Neuronal stem cell (in vitro differentiated cells): ENCODE results near the gene S100A10.
A peak's percentile ranks its signal among the peaks of the same experiment; 100 is the strongest.

Experiments
- DNase-seq: peaks from one replicate; pipeline ENCODE4 v3.0.0-alpha.2; 2013; ENCODE audit warnings: low spot score
- H2AFZ ChIP-seq: one replicate; pipeline ENCODE4 v1.6.1; 2013; ENCODE audit warnings: mild to moderate bottlenecking, low read length, inconsistent platforms
- H2AK5ac ChIP-seq: 2 replicates; pipeline ENCODE4 v1.6.1; 2013; ENCODE audit warnings: low read depth, mild to moderate bottlenecking, inconsistent platforms, low read length, moderate library complexity, mixed read lengths
- H2BK120ac ChIP-seq: 2 replicates; pipeline ENCODE4 v1.6.1; 2013; ENCODE audit warnings: low read depth, mild to moderate bottlenecking, inconsistent platforms, low read length, moderate library complexity, mixed read lengths
- H2BK12ac ChIP-seq: one replicate; pipeline ENCODE4 v1.6.1; 2013; ENCODE audit warnings: low read length, inconsistent platforms
- H2BK15ac ChIP-seq: 2 replicates; pipeline ENCODE4 v1.6.1; 2013; ENCODE audit warnings: mild to moderate bottlenecking, low read length, inconsistent platforms, mixed read lengths
- H2BK5ac ChIP-seq: one replicate; pipeline ENCODE4 v1.6.1; 2013; ENCODE audit warnings: inconsistent platforms, mild to moderate bottlenecking, low read length, moderate library complexity
- H3K14ac ChIP-seq: one replicate; pipeline ENCODE4 v1.6.1; 2013; ENCODE audit warnings: low read length, inconsistent platforms
- H3K18ac ChIP-seq: 2 replicates; pipeline ENCODE4 v1.6.1; 2013; ENCODE audit warnings: low read length, inconsistent platforms
- H3K23ac ChIP-seq: 2 replicates; pipeline ENCODE4 v1.6.1; 2013; ENCODE audit warnings: low read depth, mild to moderate bottlenecking, mixed read lengths, low read length, inconsistent platforms; ENCODE audit not compliant: poor library complexity
- H3K27ac ChIP-seq: replicated peaks from 3 replicates; pipeline ENCODE4 v1.5.1; 2013; ENCODE audit warnings: low read length, inconsistent platforms
- H3K27me3 ChIP-seq, 3 experiments: 2 replicates each; pipeline ENCODE4 v1.6.1; 2013; ENCODE audit warnings: low read length in 3 of 3, mild to moderate bottlenecking in 2 of 3, inconsistent platforms in 1 of 3, low read depth in 1 of 3, mixed read lengths in 1 of 3, moderate library complexity in 1 of 3; ENCODE audit not compliant: control insufficient read depth in 3 of 3, insufficient read depth in 3 of 3
- H3K36me3 ChIP-seq, 2 donors: replicated peaks in 1 of 2; 2 replicates each; pipeline ENCODE4 v1.6.1; 2013; ENCODE audit warnings: low read length in 2 of 2; ENCODE audit not compliant: control insufficient read depth in 2 of 2, insufficient read depth in 2 of 2
- H3K4ac ChIP-seq: 2 replicates; pipeline ENCODE4 v1.6.1; 2013; ENCODE audit warnings: inconsistent platforms, mild to moderate bottlenecking, low read length, moderate library complexity
- H3K4me1 ChIP-seq, 2 donors: 1 replicate in 1 of 2; 2 replicates in 1 of 2; pipeline ENCODE4 v1.6.1; 2013; ENCODE audit warnings: low read length in 2 of 2, low read depth in 1 of 2; ENCODE audit not compliant: control insufficient read depth in 2 of 2, insufficient read depth in 1 of 2
- H3K4me2 ChIP-seq: one replicate; pipeline ENCODE4 v1.6.1; 2013; ENCODE audit warnings: mild to moderate bottlenecking, low read length, inconsistent platforms; ENCODE audit not compliant: insufficient read depth, poor library complexity, severe bottlenecking
- H3K4me3 ChIP-seq, 2 donors: 2 replicates each; pipeline ENCODE4 v1.5.1; 2013; ENCODE audit warnings: low read length in 2 of 2, mild to moderate bottlenecking in 2 of 2, inconsistent platforms in 1 of 2, moderate library complexity in 1 of 2
- H3K79me1 ChIP-seq: one replicate; pipeline ENCODE4 v1.6.1; 2013; ENCODE audit warnings: low read depth, mild to moderate bottlenecking, inconsistent platforms, low read length, moderate library complexity
- H3K9ac ChIP-seq: one replicate; pipeline ENCODE4 v1.6.1; 2013; ENCODE audit warnings: mild to moderate bottlenecking, low read depth, low read length, inconsistent platforms; ENCODE audit not compliant: poor library complexity
- H3K9me3 ChIP-seq, 2 donors: replicated peaks in 1 of 2; 2 replicates each; pipeline versions ENCODE3 to v1.6.1; 2013; ENCODE audit warnings: low read length in 2 of 2, mild to moderate bottlenecking in 2 of 2, inconsistent platforms in 1 of 2, low read depth in 1 of 2, mixed read lengths in 1 of 2, moderate library complexity in 1 of 2; ENCODE audit not compliant: control insufficient read depth in 2 of 2, insufficient read depth in 1 of 2
- H4K8ac ChIP-seq: one replicate; pipeline ENCODE4 v1.6.1; 2013; ENCODE audit warnings: low read depth, mild to moderate bottlenecking, inconsistent platforms, low read length, moderate library complexity
- H4K91ac ChIP-seq: one replicate; pipeline ENCODE4 v1.6.1; 2013; ENCODE audit warnings: low read length, low read depth, mild to moderate bottlenecking, inconsistent platforms; ENCODE audit not compliant: poor library complexity
- WGBS, 2 donors: extraction: QIAGEN DNeasy Blood & Tissue Kit; methylation state at CpG; one replicate each; pipeline ENCODE4 v1.1.7; 2013; ENCODE audit warnings: missing lambda C conversion rate in 2 of 2, mixed read lengths in 1 of 2; ENCODE audit not compliant: insufficient read length in 2 of 2, insufficient replicate concordance in 1 of 2; ENCODE audit errors: extremely low coverage in 2 of 2; 5-methylcytosine and 5-hydroxymethylcytosine counted together

S100A10 gene

DNA sequence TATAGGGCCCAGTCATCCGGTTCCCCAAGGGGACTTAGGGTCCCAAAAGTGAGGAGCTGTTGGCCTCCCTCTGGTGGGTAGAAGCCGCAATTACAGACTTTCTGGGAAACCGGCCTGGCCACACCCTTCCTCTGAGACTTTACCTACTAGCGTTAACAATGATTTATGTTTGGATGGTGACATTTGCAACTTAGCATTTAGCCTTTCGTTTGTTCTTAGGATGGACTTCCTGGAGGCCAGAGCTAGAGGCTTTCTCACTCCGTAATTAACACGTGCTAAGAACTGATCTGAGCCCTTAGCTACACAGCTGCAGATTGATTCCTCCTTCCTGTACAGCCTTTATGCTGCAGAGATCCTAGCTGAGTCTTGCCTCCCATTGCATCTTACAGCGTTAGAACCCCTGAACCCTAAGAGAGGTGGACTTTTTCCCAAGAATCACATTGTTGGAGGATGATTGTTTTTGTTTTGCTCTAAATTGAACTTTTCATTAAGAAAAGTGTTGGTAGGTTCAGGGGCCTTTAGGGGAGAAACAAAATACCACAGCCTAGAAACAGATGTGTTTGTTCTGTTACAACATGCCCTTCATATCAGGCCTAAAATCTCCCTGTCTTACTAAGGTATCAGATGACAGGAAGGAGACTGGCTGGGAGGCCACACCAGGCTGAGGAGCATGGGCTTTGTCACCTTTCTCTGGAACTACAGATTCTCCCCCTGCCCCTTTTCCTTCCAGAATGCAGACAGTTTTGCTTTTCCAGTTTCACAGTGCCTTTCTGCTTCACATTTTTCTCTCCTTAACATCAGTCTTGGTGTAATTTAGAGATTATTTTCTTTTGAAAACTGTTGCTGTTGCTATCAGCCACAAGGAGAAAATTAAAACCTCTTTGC, 41.2 kb upstream of the S100A10 start:
- no peak overlapping the region for H3K9ac ChIP-seq
- peaks cover 0 to 47% (median 16%) of the 10 kb centered on the region in 3 experiments for H3K27me3 ChIP-seq
- H3K23ac ChIP-seq = no peak overlapping the region
- H3K79me1 ChIP-seq = no peaks in the 10 kb centered on the region
- H3K18ac ChIP-seq = no peak overlapping the region
- no peaks in the 10 kb centered on the region for H3K36me3 ChIP-seq
- peak; percentile 56 for DNase-seq
- peak overlapping the region; percentile 55 for H2AFZ ChIP-seq
- H3K4me2 ChIP-seq = peak overlapping the region; percentile 34
- no peaks in the 10 kb centered on the region for H3K9me3 ChIP-seq
- no peak overlapping the region for H4K8ac ChIP-seq
- peaks cover 5 to 10% of the 10 kb centered on the region in 2 donors for H3K4me1 ChIP-seq
- H2BK120ac ChIP-seq = no peak overlapping the region
- no CpG with 5 or more reads among the region's 8 CpGs for WGBS, 2 donors
- no peak overlapping the region for H2BK15ac ChIP-seq
- no peak overlapping the region for H2AK5ac ChIP-seq
- H4K91ac ChIP-seq = no peak overlapping the region
- no peak overlapping the region for H3K4me3 ChIP-seq
- H3K4ac ChIP-seq = no peak overlapping the region
- H3K14ac ChIP-seq = no peak overlapping the region
- no peak overlapping the region for H2BK12ac ChIP-seq
- no peak overlapping the region for H3K27ac ChIP-seq
- H2BK5ac ChIP-seq = no peak overlapping the region

DNA sequence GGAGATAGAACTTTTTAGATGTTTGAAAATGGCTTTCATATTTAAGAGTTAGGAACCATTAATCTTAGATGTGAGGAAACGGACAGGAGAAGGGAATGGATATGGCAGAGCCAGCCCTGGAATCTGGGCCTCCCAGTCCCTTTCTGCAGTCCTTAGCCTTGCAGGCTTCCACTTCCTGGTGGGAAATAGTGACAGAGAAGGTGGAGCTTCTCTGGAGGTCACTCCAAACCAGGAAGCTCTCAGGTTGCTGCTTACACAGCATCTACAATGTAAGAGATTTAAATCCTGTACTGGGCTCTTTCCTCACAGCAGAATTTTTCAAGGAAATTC, 40.6 kb upstream of the S100A10 start:
- no peak overlapping the region for H3K23ac ChIP-seq
- no peak overlapping the region for H2BK12ac ChIP-seq
- no peak overlapping the region for H2BK120ac ChIP-seq
- no peak overlapping the region for H3K4ac ChIP-seq
- no peak overlapping the region for H3K4me3 ChIP-seq
- H2AFZ ChIP-seq = peak overlapping the region; percentile 55
- no peak overlapping the region for H3K14ac ChIP-seq
- H3K9ac ChIP-seq = no peak overlapping the region
- peaks cover 5 to 10% of the 10 kb centered on the region in 2 donors for H3K4me1 ChIP-seq
- DNase-seq = no peak
- no peak overlapping the region for H2BK15ac ChIP-seq
- no peaks in the 10 kb centered on the region for H3K9me3 ChIP-seq
- H2BK5ac ChIP-seq = no peak overlapping the region
- no peak overlapping the region for H3K4me2 ChIP-seq
- no peak overlapping the region for H4K91ac ChIP-seq
- H3K79me1 ChIP-seq = no peaks in the 10 kb centered on the region
- peaks cover 0 to 42% (median 16%) of the 10 kb centered on the region in 3 experiments for H3K27me3 ChIP-seq
- H3K36me3 ChIP-seq = no peaks in the 10 kb centered on the region
- H3K18ac ChIP-seq = no peak overlapping the region
- H3K27ac ChIP-seq = no peak overlapping the region
- H2AK5ac ChIP-seq = no peak overlapping the region
- WGBS, 2 donors = no CpG with 5 or more reads among the region's 1 CpG
- H4K8ac ChIP-seq = no peak overlapping the region

DNA sequence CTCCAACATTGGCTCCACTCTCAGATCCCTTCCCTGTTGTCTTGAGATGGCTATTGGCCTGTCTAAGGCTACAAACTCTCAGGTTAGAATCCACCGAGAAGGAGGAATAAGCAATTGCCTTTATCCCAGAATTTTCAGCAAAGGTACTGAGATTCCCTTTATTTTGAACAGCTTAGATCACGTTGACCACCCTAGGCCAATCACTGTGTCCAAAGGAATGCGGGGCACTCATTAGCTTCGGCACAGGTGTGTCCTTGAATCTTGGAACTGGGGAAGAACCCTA, 36.2 kb upstream of the S100A10 start:
- no peak overlapping the region for H3K9ac ChIP-seq
- H2BK12ac ChIP-seq = no peak overlapping the region
- H3K4me1 ChIP-seq = peaks cover 0 to 4% of the 10 kb centered on the region in 2 donors
- peaks cover 0 to 4% (median 0%) of the 10 kb centered on the region in 3 experiments for H3K27me3 ChIP-seq
- DNase-seq = no peak
- no peaks in the 10 kb centered on the region for H3K9me3 ChIP-seq
- no peak overlapping the region for H3K4me3 ChIP-seq
- H3K18ac ChIP-seq = no peak overlapping the region
- no peak overlapping the region for H3K27ac ChIP-seq
- H4K91ac ChIP-seq = no peak overlapping the region
- no peak overlapping the region for H4K8ac ChIP-seq
- H3K79me1 ChIP-seq = no peaks in the 10 kb centered on the region
- no peak overlapping the region for H2BK15ac ChIP-seq
- H2AFZ ChIP-seq = no peak overlapping the region
- H3K14ac ChIP-seq = no peak overlapping the region
- no CpG with 5 or more reads among the region's 4 CpGs for WGBS, 2 donors
- no peaks in the 10 kb centered on the region for H3K36me3 ChIP-seq
- no peak overlapping the region for H2BK5ac ChIP-seq
- H3K4me2 ChIP-seq = no peak overlapping the region
- no peak overlapping the region for H3K4ac ChIP-seq
- H3K23ac ChIP-seq = no peak overlapping the region
- no peak overlapping the region for H2BK120ac ChIP-seq
- no peak overlapping the region for H2AK5ac ChIP-seq

DNA sequence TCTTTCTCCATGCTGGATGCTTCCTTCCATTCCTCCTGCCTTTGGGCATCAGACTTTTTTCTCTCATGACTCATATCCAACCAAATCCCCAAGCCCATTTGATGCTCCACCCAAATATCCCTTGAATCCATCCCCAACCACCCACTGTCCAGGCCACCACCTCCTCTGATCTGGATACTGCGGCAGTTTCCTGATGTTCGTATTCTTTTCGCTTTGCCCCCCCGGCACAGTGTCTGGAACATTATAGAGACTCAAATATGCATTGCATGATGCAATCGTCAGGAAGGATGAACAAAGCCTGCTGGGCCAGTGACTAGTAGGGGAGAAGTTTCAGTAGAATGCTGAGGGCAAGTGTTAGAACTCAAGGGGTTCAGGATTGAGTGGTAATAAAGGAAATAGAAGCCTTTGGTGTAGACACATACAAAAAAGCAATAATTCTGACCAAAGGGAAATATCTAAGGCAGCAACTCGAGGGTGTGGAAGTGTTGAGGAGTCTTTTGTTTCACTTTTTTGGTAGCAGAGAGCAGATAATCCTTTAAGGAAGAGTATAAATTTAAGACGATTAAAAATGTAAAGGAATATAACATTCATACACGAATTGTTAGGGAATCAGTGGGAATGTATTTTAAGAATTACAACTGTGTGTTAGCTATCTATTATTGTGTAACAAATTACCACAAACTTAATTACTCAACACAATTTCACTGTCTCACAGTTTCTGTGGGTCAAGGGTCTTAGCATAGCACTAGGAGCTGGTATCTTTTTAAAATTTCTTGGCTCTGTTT, 35.7 kb upstream of the S100A10 start:
- H3K27me3 ChIP-seq = peaks cover 0 to 3% (median 0%) of the 10 kb centered on the region in 3 experiments
- H3K9me3 ChIP-seq = no peaks in the 10 kb centered on the region
- 100% methylated on average over 2 of the region's 8 CpGs; no CpG with 5 or more reads in 1 of the 2 donors for WGBS, 2 donors

More for the DNA sequence above, 35.7 kb upstream of the S100A10 start:
- no peak overlapping the region for H3K4ac ChIP-seq
- no peak overlapping the region for H4K91ac ChIP-seq
- no peak overlapping the region for H4K8ac ChIP-seq
- no peak overlapping the region for H3K4me3 ChIP-seq
- no peak overlapping the region for H3K9ac ChIP-seq
- H3K4me2 ChIP-seq = no peak overlapping the region
- H3K79me1 ChIP-seq = no peaks in the 10 kb centered on the region
- H2BK5ac ChIP-seq = no peak overlapping the region
- H3K36me3 ChIP-seq = no peaks in the 10 kb centered on the region
- peaks cover 0 to 6% of the 10 kb centered on the region in 2 donors for H3K4me1 ChIP-seq
- no peak overlapping the region for H2BK12ac ChIP-seq
- H2BK15ac ChIP-seq = no peak overlapping the region
- H2AK5ac ChIP-seq = no peak overlapping the region
- no peak for DNase-seq
- H3K23ac ChIP-seq = peak overlapping the region; percentile 22
- no peak overlapping the region for H3K14ac ChIP-seq
- no peak overlapping the region for H2AFZ ChIP-seq
- no peak overlapping the region for H3K27ac ChIP-seq
- no peak overlapping the region for H2BK120ac ChIP-seq
- no peak overlapping the region for H3K18ac ChIP-seq
